ENCODE results near the gene PDZD7.
A peak's percentile ranks its signal among the peaks of the same experiment; 100 is the strongest.

Gene PDZD7

GRCh38 chr10:100996678-100997359 is 34.1 kb downstream of the PDZD7 start (continued):
- TF ChIP-seq ZNF521 (tag by site-specific recombination; IDR thresholded peaks at IDR 0.05) (no peak), ZNF157 (tag by site-specific recombination; IDR thresholded peaks at IDR 0.05) (no peak), KLF8 (tag by site-specific recombination; IDR thresholded peaks at IDR 0.05) (peak; percentile 91), SP3 (tag by site-specific recombination; IDR thresholded peaks at IDR 0.05) (peak; percentile 66; the same call in 1 of the 2 replicates), ZSCAN5A (tag by site-specific recombination; IDR thresholded peaks at IDR 0.05) (no peak), ZNF121 (tag by site-specific recombination; IDR thresholded peaks at IDR 0.05) (no peak), ZBTB44 (tag by site-specific recombination; IDR thresholded peaks at IDR 0.05) (no peak), ZBTB21 (tag by site-specific recombination; IDR thresholded peaks at IDR 0.05) (no peak), ZNF664 (tag by site-specific recombination; IDR thresholded peaks at IDR 0.05) (no peak), ZNF202 (tag by site-specific recombination; IDR thresholded peaks at IDR 0.05; ENCODE audit: borderline replicate concordance) (no peak), ZNF629 (tag by site-specific recombination; IDR thresholded peaks at IDR 0.05) (no peak), ZNF777 (tag by site-specific recombination; IDR thresholded peaks at IDR 0.05; ENCODE audit: borderline replicate concordance) (no peak), GLI2 (tag by site-specific recombination; IDR thresholded peaks at IDR 0.05; ENCODE audit: borderline replicate concordance, low read depth) (no peak), KLF9 (tag by site-specific recombination; IDR thresholded peaks at IDR 0.05; ENCODE audit: low read depth) (peak; percentile 87), ZNF473 (tag by site-specific recombination; IDR thresholded peaks at IDR 0.05) (no peak), ZNF558 (tag by site-specific recombination; IDR thresholded peaks at IDR 0.05) (no peak), ZNF404 (tag by site-specific recombination; IDR thresholded peaks at IDR 0.05) (no peak), ZBTB6 (tag by site-specific recombination; IDR thresholded peaks at IDR 0.05) (peak; percentile 99), ZNF223 (tag by site-specific recombination; IDR thresholded peaks at IDR 0.05) (peak; percentile 19; the same call in 1 of the 2 replicates), ZNF341 (tag by site-specific recombination; IDR thresholded peaks at IDR 0.05; ENCODE audit: low read depth) (no peak), ZNF645 (tag by site-specific recombination; IDR thresholded peaks at IDR 0.05) (no peak), ZNF791 (tag by site-specific recombination; IDR thresholded peaks at IDR 0.05) (no peak), KLF1 (tag by site-specific recombination; IDR thresholded peaks at IDR 0.05) (no peak; the same call in 1 of the 2 replicates), ZNF561 (tag by site-specific recombination; IDR thresholded peaks at IDR 0.05; ENCODE audit: borderline replicate concordance) (no peak), ZSCAN18 (tag by site-specific recombination; IDR thresholded peaks at IDR 0.05) (no peak), ZBTB48 (tag by site-specific recombination; IDR thresholded peaks at IDR 0.05) (no peak), IKZF3 (tag by site-specific recombination; IDR thresholded peaks at IDR 0.05) (peak; percentile 66; the same call in 1 of the 2 replicates), ZNF48 (tag by site-specific recombination; IDR thresholded peaks at IDR 0.05) (no peak), ZNF692 (tag by site-specific recombination; IDR thresholded peaks at IDR 0.05) (no peak), ZNF138 (tag by site-specific recombination; IDR thresholded peaks at IDR 0.05; ENCODE audit: borderline replicate concordance) (no peak), GLI4 (tag by site-specific recombination; IDR thresholded peaks at IDR 0.05) (no peak), ZNF112 (tag by site-specific recombination; IDR thresholded peaks at IDR 0.05) (no peak)
